ENCODE data around the gene AP2S1.
"Not testable (repeated sequence)": the region's sequence is repeated elsewhere in the genome, so short reads cannot be mapped to it uniquely, and the experiment has no call there.

The AP2S1 gene

DNA sequence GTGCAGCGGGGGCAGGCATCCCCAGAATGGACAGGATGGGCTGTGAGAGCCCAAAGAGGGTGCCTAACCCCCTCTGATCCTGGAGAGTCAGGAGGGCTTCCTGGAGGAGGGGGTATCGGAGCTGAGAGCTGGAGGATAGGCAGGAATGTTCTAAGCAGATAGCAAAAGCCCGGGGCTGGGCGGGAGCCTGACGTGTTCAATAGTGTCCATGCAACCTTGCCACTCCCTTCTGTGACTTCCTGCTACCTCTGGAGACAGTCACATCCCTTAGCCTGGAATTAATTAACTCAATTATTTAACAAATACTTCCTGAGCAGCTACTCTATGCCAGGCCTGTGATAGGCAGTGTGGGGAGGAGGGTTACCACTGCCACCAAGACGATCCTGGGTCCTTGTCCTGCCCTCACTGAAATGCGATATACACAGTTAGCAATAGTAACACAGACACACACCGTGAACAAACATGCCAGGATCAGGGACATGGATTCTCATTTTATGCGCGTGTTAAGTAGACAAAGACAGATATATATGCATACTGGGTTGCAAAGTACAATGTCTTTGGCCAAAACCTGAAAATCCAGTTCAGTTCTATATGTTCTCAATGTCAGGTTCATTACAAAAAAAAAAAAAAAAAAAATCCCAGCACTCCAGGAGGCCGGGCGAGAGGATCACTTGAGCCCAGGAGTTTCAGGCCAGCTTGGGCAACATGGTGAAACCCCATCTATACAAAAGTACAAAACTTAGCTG lies 10.7 kb downstream of the AP2S1 start:
- peaks cover 49% of the 10 kb centered on the region for H3K36me3 ChIP-seq (ENCODE audit: control insufficient read depth, insufficient read depth, low read length)
- H3K27me3 ChIP-seq (ENCODE audit: control insufficient read depth, insufficient read depth, low read length) = no peaks in the 10 kb centered on the region
- no peak overlapping the region for H3K9ac ChIP-seq (ENCODE audit: low read length)
- H3K4me3 ChIP-seq (ENCODE audit: low read depth, low read length) = no peak overlapping the region
- H3K27ac ChIP-seq (ENCODE audit: low read depth, low read length) = no peak overlapping the region
- H3K9me3 ChIP-seq (ENCODE audit: control insufficient read depth, insufficient read depth, low read depth, low read length) = no peaks in the 10 kb centered on the region
- H3K4me1 ChIP-seq (ENCODE audit: control insufficient read depth, insufficient read depth, low read length) = no peaks in the 10 kb centered on the region

DNA sequence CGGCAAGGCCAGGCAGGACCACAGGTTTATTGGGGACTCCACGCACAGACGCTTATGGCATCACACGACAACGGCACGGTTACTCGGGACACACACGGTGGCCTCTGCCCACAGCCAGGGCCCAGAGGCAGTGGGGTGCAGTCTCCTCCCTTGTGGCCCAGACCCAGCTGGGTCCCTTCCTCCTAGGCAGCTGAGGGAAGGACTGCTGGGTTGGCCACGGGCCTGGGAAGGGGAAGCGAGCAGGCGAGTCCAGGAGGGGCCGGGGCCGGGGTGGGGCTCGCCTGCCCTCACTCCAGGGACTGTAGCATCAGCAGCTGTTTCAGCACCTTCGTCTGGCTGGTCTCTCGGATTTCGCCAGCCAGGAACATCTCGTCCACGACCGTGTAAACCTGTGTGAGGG lies 12.5 kb downstream of the AP2S1 start:
- no peak overlapping the region for H3K4me3 ChIP-seq (ENCODE audit: low read depth, low read length)
- H3K36me3 ChIP-seq (ENCODE audit: control insufficient read depth, insufficient read depth, low read length) = peaks cover 34% of the 10 kb centered on the region
- no peak overlapping the region for H3K27ac ChIP-seq (ENCODE audit: low read depth, low read length)
- no peaks in the 10 kb centered on the region for H3K27me3 ChIP-seq (ENCODE audit: control insufficient read depth, insufficient read depth, low read length)
- H3K9me3 ChIP-seq (ENCODE audit: control insufficient read depth, insufficient read depth, low read depth, low read length) = no peaks in the 10 kb centered on the region
- H3K9ac ChIP-seq (ENCODE audit: low read length) = no peak overlapping the region
- no peaks in the 10 kb centered on the region for H3K4me1 ChIP-seq (ENCODE audit: control insufficient read depth, insufficient read depth, low read length)

DNA sequence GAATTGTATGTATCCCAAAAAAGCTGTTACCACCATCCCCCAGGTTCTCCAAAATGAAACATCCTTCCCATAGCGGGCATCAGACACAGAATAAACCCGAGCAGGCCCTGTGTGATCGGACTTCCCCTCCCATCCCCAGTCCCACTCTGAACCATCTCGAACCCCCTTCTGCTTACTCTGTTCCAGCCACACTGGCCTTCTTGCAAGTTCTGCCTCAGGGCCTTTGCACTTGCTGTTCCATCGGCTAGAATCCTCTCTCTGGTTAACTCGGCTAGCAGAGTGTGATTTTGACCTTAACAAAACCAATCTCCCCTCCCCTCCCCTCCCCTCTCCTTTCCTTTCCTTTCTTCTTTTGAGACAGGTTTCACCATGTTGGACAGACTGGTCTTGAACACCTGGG lies 15.7 kb downstream of the AP2S1 start:
- Histone ChIP-seq H3K4me3 (ENCODE audit: low read depth, low read length) (no peak overlapping the region), H3K27ac (ENCODE audit: low read depth, low read length) (no peak overlapping the region), H3K9me3 (ENCODE audit: control insufficient read depth, insufficient read depth, low read depth, low read length) (no peaks in the 10 kb centered on the region), H3K9ac (ENCODE audit: low read length) (no peak overlapping the region), H3K27me3 (ENCODE audit: control insufficient read depth, insufficient read depth, low read length) (no peaks in the 10 kb centered on the region), H3K4me1 (ENCODE audit: control insufficient read depth, insufficient read depth, low read length) (no peaks in the 10 kb centered on the region), H3K36me3 (ENCODE audit: control insufficient read depth, insufficient read depth, low read length) (peaks cover 22% of the 10 kb centered on the region)

DNA sequence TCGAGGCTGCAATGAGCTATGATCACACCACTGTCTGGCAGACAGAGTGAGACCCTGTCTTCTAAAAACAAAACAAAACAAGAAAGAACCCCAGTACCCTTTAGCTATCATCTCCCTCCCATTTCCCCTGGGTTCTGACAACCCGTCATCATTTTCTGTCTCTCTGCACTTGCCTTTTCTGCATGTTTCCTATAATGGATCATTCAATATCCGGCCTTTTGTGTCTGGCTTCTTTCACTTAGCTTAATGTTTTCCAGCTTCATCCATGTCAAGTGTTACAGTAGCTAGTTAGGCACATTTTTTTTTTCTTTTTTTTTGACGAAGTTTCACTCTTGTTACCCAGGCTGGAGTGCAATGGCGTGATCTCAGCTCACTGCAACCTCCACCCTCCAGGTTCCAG lies 16.5 kb downstream of the AP2S1 start:
- no peaks in the 10 kb centered on the region for H3K9me3 ChIP-seq (ENCODE audit: control insufficient read depth, insufficient read depth, low read depth, low read length)
- H3K9ac ChIP-seq (ENCODE audit: low read length) = no peak overlapping the region
- peaks cover 14% of the 10 kb centered on the region for H3K36me3 ChIP-seq (ENCODE audit: control insufficient read depth, insufficient read depth, low read length)
- H3K27ac ChIP-seq (ENCODE audit: low read depth, low read length) = no peak overlapping the region
- no peaks in the 10 kb centered on the region for H3K4me1 ChIP-seq (ENCODE audit: control insufficient read depth, insufficient read depth, low read length)
- H3K27me3 ChIP-seq (ENCODE audit: control insufficient read depth, insufficient read depth, low read length) = no peaks in the 10 kb centered on the region
- no peak overlapping the region for H3K4me3 ChIP-seq (ENCODE audit: low read depth, low read length)

DNA sequence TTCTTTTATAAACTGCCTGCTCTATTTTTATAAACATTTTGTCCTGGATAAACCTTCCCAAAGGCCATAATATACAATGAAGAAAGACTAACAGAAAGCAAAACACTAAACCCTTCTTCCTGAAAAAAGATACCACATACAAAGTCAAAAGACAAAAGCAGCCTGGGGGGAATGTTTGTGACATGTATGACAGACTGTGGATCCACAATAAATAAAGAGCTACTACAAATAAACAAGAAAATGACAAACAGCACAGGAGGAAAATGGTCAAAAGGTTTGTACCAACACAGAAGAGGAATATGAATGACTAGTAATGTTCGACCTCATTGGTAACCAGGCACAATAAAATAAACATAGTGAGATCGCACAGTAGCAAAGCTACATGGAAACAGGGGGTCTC lies 19.8 kb downstream of the AP2S1 start:
- Histone ChIP-seq H3K4me3 (ENCODE audit: low read depth, low read length) (no peak overlapping the region), H3K4me1 (ENCODE audit: control insufficient read depth, insufficient read depth, low read length) (no peaks in the 10 kb centered on the region), H3K36me3 (ENCODE audit: control insufficient read depth, insufficient read depth, low read length) (no peaks in the 10 kb centered on the region), H3K9ac (ENCODE audit: low read length) (no peak overlapping the region), H3K9me3 (ENCODE audit: control insufficient read depth, insufficient read depth, low read depth, low read length) (no peaks in the 10 kb centered on the region), H3K27ac (ENCODE audit: low read depth, low read length) (no peak overlapping the region), H3K27me3 (ENCODE audit: control insufficient read depth, insufficient read depth, low read length) (no peaks in the 10 kb centered on the region)

DNA sequence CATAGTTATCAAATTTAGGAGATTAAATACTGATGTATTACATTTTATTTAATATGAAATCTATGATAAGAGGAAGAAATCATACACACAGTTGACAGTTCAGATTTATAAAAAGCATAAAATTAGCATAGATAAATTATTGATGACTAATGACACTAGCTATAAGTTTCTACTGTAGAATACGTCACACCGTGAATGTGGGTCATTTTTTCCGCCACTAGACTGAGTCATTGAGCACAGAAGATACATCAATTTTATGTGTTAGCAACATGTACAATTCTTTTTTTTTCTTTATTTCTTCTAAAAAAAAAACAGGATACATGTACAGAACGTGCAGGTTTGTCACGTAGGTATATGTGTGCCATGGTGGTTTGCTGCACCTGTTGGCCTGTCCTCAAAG lies 22.2 kb downstream of the AP2S1 start:
- Histone ChIP-seq H3K27ac (ENCODE audit: low read depth, low read length) (no peak overlapping the region), H3K9ac (ENCODE audit: low read length) (no peak overlapping the region), H3K4me3 (ENCODE audit: low read depth, low read length) (no peak overlapping the region), H3K4me1 (ENCODE audit: control insufficient read depth, insufficient read depth, low read length) (no peaks in the 10 kb centered on the region), H3K9me3 (ENCODE audit: control insufficient read depth, insufficient read depth, low read depth, low read length) (no peaks in the 10 kb centered on the region), H3K27me3 (ENCODE audit: control insufficient read depth, insufficient read depth, low read length) (no peaks in the 10 kb centered on the region), H3K36me3 (ENCODE audit: control insufficient read depth, insufficient read depth, low read length) (no peaks in the 10 kb centered on the region)

DNA sequence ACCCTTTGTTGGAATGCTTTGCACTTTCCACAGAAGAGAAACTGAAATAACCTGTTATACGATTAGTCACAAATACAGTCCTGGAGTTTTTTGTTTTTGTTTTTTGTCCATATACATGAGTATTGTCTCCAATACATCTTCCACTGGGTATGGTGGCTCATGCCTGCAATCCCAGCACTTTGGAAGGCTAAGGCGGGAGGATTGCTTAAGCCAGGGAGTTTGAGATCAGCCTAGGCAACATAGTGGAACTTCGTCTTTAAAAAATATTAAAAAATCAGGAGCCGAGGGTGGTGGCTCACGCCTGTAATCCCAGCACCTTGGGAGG lies 25.0 kb downstream of the AP2S1 start:
- Histone ChIP-seq H3K27me3 (ENCODE audit: control insufficient read depth, insufficient read depth, low read length) (no peaks in the 10 kb centered on the region), H3K27ac (ENCODE audit: low read depth, low read length) (no peak overlapping the region), H3K9ac (ENCODE audit: low read length) (no peak overlapping the region), H3K36me3 (ENCODE audit: control insufficient read depth, insufficient read depth, low read length) (no peaks in the 10 kb centered on the region), H3K4me1 (ENCODE audit: control insufficient read depth, insufficient read depth, low read length) (no peaks in the 10 kb centered on the region; the same call in 1 of the 2 replicates), H3K9me3 (ENCODE audit: control insufficient read depth, insufficient read depth, low read depth, low read length) (no peaks in the 10 kb centered on the region), H3K4me3 (ENCODE audit: low read depth, low read length) (no peak overlapping the region)

DNA sequence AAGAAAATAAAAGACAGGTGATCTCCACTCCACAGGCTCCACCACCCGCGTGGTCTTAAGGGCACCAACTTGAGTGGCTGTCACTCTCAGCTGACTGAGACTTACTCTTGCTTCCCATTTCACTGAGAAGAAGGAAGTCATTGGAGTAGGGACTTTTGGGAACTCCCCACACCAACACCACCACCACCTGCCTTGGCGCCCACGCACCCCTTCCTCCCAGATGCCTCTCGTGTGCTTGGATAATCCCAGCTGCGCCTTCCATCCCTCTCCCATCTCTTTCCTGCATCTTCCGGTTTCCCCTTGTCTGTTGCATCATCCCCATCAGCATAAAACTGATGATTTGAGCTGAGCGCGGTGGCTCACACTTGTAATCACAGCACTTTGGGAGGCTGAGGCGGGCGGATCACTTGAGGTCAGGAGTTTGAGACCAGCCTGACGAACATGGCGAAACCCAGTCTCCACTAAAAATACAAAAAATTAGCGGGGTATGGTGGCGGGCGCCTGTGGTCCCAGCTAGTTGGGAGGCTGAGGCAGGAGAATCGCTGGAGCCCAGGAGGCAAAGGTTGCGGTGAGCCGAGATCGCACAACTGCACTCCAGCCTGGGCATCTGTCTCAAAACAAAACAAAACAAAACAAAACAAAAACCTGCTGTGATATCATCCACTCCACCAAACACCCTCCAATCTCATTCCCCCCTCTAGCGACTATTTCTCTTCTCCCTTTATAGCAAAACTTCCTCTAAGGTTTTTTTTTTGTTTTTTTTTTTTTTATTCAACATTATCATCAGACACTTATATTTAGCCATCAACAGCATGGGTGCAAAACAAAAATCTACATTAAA lies 25.5 kb downstream of the AP2S1 start:
- Histone ChIP-seq H3K4me3 (ENCODE audit: low read depth, low read length) (no peak overlapping the region), H3K4me1 (ENCODE audit: control insufficient read depth, insufficient read depth, low read length) (no peaks in the 10 kb centered on the region; the same call in 1 of the 2 replicates), H3K9ac (ENCODE audit: low read length) (no peak overlapping the region), H3K27ac (ENCODE audit: low read depth, low read length) (no peak overlapping the region), H3K27me3 (ENCODE audit: control insufficient read depth, insufficient read depth, low read length) (no peaks in the 10 kb centered on the region), H3K9me3 (ENCODE audit: control insufficient read depth, insufficient read depth, low read depth, low read length) (no peaks in the 10 kb centered on the region), H3K36me3 (ENCODE audit: control insufficient read depth, insufficient read depth, low read length) (no peaks in the 10 kb centered on the region)

DNA sequence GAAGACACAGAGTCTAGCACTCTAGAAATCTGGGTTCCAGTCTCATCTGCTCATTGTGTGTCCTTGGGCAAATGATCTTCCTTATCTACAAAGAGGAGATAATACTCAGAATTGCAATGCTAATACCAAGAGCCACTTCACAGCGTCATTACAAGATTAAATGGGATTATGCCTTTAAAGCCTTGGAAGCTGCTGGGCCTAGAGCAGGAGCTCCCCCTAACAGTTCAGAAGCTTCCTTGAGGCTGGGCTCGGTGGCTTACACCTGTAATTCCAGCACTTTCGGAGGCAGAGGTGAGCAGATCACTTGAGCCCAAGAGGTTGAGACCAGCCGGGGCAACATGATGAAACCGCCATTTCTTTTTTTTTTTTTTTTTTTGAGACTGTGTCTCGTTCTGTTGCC lies 27.6 kb downstream of the AP2S1 start:
- Histone ChIP-seq H3K4me1 (ENCODE audit: control insufficient read depth, insufficient read depth, low read length) (no peaks in the 10 kb centered on the region; the same call in 1 of the 2 replicates), H3K27ac (ENCODE audit: low read depth, low read length) (no peak overlapping the region), H3K36me3 (ENCODE audit: control insufficient read depth, insufficient read depth, low read length) (no peaks in the 10 kb centered on the region), H3K9me3 (ENCODE audit: control insufficient read depth, insufficient read depth, low read depth, low read length) (no peaks in the 10 kb centered on the region), H3K27me3 (ENCODE audit: control insufficient read depth, insufficient read depth, low read length) (no peaks in the 10 kb centered on the region), H3K9ac (ENCODE audit: low read length) (no peak overlapping the region), H3K4me3 (ENCODE audit: low read depth, low read length) (no peak overlapping the region)

DNA sequence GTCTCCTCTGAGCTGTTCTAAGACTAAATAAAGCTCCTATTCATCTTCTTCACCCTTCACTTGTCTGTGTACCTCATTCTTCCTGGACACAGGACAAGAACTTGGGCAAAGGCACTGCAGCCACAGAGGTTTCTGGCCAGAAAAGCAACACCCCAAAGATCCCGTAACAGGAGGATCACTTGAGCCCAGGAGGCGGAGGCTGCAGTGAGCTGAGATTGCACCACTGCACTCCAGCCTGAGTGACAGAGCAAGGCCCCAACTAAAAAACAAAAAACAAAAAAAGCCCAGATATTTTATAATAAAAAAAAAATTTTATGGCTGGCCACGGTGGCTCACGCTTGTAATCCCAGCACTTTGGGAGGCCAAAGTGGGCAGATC lies 28.2 kb downstream of the AP2S1 start:
- not testable (repeated sequence) for H3K27ac ChIP-seq (ENCODE audit: low read depth, low read length); H3K27me3 ChIP-seq (ENCODE audit: control insufficient read depth, insufficient read depth, low read length); H3K4me3 ChIP-seq (ENCODE audit: low read depth, low read length); H3K9ac ChIP-seq (ENCODE audit: low read length); H3K4me1 ChIP-seq (ENCODE audit: control insufficient read depth, insufficient read depth, low read length); H3K36me3 ChIP-seq (ENCODE audit: control insufficient read depth, insufficient read depth, low read length); H3K9me3 ChIP-seq (ENCODE audit: control insufficient read depth, insufficient read depth, low read depth, low read length)

DNA sequence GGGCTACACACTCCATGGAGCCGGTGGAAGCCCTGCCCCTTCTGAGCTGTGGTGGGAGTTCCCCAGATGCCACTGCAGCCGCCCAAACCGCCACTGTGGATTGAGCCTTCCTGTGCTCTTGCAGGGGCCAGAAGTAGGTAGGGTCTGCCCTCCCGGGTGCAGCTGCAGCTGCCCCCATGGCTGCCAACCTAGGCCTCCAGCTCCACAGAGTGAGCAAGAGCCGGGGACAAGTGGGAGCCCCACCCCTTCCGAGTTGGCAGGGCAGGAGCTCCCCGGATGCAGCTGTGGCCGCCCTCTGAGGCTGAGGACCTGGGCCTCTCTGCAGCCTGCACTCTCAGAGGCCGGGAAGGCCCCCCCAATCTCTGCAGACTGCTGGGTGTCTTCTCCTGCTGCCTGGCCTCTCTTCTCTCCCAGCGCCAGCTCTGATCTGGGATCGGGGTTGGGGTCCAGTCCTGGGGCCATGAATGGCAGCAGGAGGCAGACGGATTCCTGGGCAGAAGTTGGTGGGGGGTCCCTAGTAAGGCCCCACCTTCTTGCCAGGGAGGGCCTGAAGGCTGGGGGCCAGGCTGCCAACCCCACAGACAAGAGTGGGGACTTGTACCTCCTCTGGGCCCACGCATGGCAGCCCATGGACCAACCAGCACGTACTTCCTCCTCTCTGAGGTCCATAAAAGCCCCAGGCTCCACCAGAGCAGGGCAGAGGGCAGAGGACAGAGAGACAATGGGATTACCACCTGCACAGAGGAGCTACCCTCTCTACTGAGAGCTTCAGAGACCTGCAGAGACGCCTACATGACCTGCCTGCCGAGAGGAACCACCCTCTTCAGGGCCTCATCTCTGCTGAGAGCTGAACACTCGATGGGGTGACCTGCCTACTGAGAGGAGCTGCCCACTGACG lies 28.9 kb downstream of the AP2S1 start:
- H3K4me3 ChIP-seq (ENCODE audit: low read depth, low read length) = no peak overlapping the region
- no peak overlapping the region for H3K9ac ChIP-seq (ENCODE audit: low read length)
- H3K4me1 ChIP-seq (ENCODE audit: control insufficient read depth, insufficient read depth, low read length) = no peaks in the 10 kb centered on the region; the same call in 1 of the 2 replicates
- H3K9me3 ChIP-seq (ENCODE audit: control insufficient read depth, insufficient read depth, low read depth, low read length) = no peaks in the 10 kb centered on the region
- no peaks in the 10 kb centered on the region for H3K36me3 ChIP-seq (ENCODE audit: control insufficient read depth, insufficient read depth, low read length)
- H3K27me3 ChIP-seq (ENCODE audit: control insufficient read depth, insufficient read depth, low read length) = no peaks in the 10 kb centered on the region
- no peak overlapping the region for H3K27ac ChIP-seq (ENCODE audit: low read depth, low read length)

Data from HUES6 (cell line).